Endothelial cell (in vitro differentiated cells): ENCODE data around the gene PPP4R3B. TPM values are rescaled to one million over a fixed set of nuclear protein-coding genes. Genes with fewer than 3 reads are reported as not detected.

Experiments used
- DNase-seq: peaks from one replicate; pipeline ENCODE4 v3.0.0; 2021; ENCODE audit warnings: low spot score
- H3K27ac Mint-ChIP-seq: one replicate; pipeline ENCODE4 v1.8.0; 2021; ENCODE audit warnings: mixed read lengths, inconsistent platforms; ENCODE audit not compliant: unreplicated experiment
- H3K27me3 Mint-ChIP-seq: one replicate; pipeline ENCODE4 v1.8.0; 2021; ENCODE audit warnings: mild to moderate bottlenecking, moderate library complexity, mixed read lengths, inconsistent platforms; ENCODE audit not compliant: unreplicated experiment
- H3K36me3 Mint-ChIP-seq: one replicate; pipeline ENCODE4 v1.8.0; 2021; ENCODE audit warnings: mild to moderate bottlenecking, low read depth, mixed read lengths, inconsistent platforms; ENCODE audit not compliant: unreplicated experiment
- H3K4me1 Mint-ChIP-seq: one replicate; pipeline ENCODE4 v1.8.0; 2021; ENCODE audit warnings: mild to moderate bottlenecking, mixed read lengths, inconsistent platforms; ENCODE audit not compliant: unreplicated experiment
- H3K4me3 Mint-ChIP-seq: one replicate; pipeline ENCODE4 v1.8.0; 2021; ENCODE audit warnings: mild to moderate bottlenecking, mixed read lengths, inconsistent platforms; ENCODE audit not compliant: unreplicated experiment
- H3K9me3 Mint-ChIP-seq: one replicate; pipeline ENCODE4 v1.8.0; 2021; ENCODE audit warnings: mixed read lengths, inconsistent platforms; ENCODE audit not compliant: unreplicated experiment
- long read RNA-seq: library from polyadenylated mRNA; unstranded; transcript quantifications from one replicate; pipeline ENCODE4 v2.0.0, GENCODE V29; 2020; ENCODE audit not compliant: unreplicated experiment
- total RNA-seq: library from RNA; stranded (reverse); fragmentation: NEBNext Ultra II Directional; extraction: Animal tissue kit (Norgen Biotek cat#: 25700); gene quantifications from one replicate; pipeline ENCODE4 v1.2.1, GENCODE V29; 2021; ENCODE audit not compliant: unreplicated experiment
- TF ChIP-seq, protein P1 (sequence below): fragments of 200-600 bp; sonication (generic); IDR thresholded peaks from one replicate; pipeline ENCODE4 v1.5.0; 2021; ENCODE audit warnings: antibody characterized with exemption; ENCODE audit not compliant: unreplicated experiment

The PPP4R3B gene
- 33.0 TPM for total RNA-seq
- long read RNA-seq, partial matches to known transcripts = 4 of 4 reads
- long read RNA-seq, other reads (novel, unspliced or antisense) = 0 of 4 reads

DNA sequence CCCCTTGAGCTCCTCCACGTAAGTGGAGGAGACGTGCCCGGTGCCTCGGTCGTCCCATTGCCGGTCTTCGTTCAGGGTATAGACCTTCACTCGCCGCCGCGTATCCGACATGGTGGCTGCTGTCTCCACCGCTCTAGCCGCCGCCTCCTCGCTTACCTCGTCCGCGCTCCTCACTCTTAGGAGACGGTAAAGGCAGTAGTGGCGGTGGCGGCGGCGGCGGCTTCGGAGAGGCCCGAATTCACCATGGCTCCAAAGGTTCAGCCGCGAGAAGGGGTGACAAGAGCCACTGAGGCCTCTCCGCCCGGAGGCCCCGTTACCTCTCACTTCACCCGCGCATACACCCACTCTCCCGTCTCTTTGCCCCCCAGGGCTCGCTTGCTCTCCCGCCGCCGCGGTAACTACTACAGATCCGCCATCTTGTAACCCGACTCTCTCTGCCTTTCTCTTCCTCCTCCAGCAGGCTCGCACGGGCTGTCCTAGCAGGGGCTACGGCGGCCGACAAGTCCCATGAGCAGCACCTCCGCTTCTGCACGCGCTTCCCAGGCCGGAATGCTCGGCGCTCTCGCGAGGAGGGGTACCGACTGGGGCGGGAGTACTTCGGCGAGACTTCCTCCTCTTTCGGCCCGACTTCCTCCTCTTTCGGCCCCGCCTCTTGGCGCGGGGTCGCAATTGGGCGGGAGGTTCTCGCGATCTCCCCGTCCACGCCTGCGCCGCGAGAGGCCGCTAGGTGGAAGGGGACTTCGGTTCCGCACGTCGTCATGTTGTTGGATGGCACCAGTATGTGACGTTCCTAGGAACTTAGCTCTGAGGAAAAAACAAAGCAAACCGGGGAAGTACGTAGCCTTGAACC is at the start of gene PPP4R3B:
TSS of gene PPP4R3B (minus strand) at position 448 of the 850 bp plus-strand sequence. CDS start at position 111, 337 bp downstream.
- Mint-ChIP-seq H3K4me3 (no peak within 1 kb of the TSS), H3K36me3 (peaks cover 16% of the 10 kb centered on the region), H3K27me3 (peaks cover 6% of the 10 kb centered on the region), H3K9me3 (no peaks in the 10 kb centered on the region), H3K27ac (no peak within 1 kb of the TSS), H3K4me1 (peaks cover 21% of the 10 kb centered on the region)
- peak; percentile 99 for DNase-seq
- TF ChIP-seq, protein P1, sequence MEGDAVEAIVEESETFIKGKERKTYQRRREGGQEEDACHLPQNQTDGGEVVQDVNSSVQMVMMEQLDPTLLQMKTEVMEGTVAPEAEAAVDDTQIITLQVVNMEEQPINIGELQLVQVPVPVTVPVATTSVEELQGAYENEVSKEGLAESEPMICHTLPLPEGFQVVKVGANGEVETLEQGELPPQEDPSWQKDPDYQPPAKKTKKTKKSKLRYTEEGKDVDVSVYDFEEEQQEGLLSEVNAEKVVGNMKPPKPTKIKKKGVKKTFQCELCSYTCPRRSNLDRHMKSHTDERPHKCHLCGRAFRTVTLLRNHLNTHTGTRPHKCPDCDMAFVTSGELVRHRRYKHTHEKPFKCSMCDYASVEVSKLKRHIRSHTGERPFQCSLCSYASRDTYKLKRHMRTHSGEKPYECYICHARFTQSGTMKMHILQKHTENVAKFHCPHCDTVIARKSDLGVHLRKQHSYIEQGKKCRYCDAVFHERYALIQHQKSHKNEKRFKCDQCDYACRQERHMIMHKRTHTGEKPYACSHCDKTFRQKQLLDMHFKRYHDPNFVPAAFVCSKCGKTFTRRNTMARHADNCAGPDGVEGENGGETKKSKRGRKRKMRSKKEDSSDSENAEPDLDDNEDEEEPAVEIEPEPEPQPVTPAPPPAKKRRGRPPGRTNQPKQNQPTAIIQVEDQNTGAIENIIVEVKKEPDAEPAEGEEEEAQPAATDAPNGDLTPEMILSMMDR = peak; percentile 56

- TF ChIP-seq, protein P1 = no peak
- peaks cover 17% of the 10 kb centered on the region for H3K36me3 Mint-ChIP-seq
- no peak overlapping the region for H3K27ac Mint-ChIP-seq
- no peak overlapping the region for H3K4me3 Mint-ChIP-seq
- H3K4me1 Mint-ChIP-seq = no peaks in the 10 kb centered on the region
- no peaks in the 10 kb centered on the region for H3K27me3 Mint-ChIP-seq
- H3K9me3 Mint-ChIP-seq = no peaks in the 10 kb centered on the region
- no peak for DNase-seq
These were observed 35.8 kb upstream of the PPP4R3B start for GRCh38 chr2:55653255-55653654.

DNA sequence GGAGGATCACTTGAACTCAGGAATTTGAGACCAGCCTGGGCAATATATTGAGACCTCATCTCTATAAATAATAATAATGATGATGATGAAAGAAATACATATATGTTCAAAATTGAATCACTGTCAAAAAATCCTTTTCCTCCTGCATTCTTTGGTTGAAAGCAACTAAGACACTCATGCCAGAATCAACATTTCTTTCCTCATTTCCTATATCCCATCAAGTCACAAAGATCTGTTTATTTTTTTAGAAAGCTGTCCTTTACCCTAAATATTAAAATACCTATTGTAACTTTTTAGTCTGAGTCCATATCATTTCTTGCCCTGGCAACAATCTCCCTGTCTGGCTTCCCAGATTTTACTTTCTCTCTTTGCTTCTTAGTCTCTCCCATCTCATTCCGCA is 31.8 kb upstream of the PPP4R3B start:
- no peaks in the 10 kb centered on the region for H3K27me3 Mint-ChIP-seq
- no peak for DNase-seq
- H3K9me3 Mint-ChIP-seq = no peaks in the 10 kb centered on the region
- H3K36me3 Mint-ChIP-seq = peaks cover 10% of the 10 kb centered on the region
- TF ChIP-seq, protein P1 = no peak
- no peaks in the 10 kb centered on the region for H3K4me1 Mint-ChIP-seq
- no peak overlapping the region for H3K27ac Mint-ChIP-seq
- H3K4me3 Mint-ChIP-seq = no peak overlapping the region

DNA sequence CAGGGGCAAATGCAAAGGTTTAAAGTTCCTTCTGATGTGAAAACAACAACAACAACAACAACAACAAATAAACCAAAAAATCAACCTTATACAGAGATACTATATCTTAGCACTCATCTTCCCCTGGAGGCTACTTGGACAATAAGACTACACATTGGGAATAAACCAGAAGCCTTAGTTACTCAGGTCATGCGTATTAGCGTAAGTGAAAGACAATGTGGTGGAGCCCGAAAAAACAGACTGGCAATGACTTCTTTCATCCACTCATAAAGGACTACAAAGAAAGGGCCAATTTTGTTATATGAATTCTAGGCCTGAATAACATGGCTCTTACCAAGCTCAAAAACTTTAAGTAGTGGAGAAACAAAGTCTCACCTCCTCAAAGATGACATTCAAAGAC is 19.4 kb upstream of the PPP4R3B start:
- Mint-ChIP-seq H3K27me3 (peaks cover 2% of the 10 kb centered on the region), H3K4me3 (no peak overlapping the region), H3K4me1 (no peaks in the 10 kb centered on the region), H3K9me3 (no peaks in the 10 kb centered on the region), H3K27ac (no peak overlapping the region), H3K36me3 (peaks cover 4% of the 10 kb centered on the region)
- TF ChIP-seq, protein P1 = no peak
- no peak for DNase-seq

DNA sequence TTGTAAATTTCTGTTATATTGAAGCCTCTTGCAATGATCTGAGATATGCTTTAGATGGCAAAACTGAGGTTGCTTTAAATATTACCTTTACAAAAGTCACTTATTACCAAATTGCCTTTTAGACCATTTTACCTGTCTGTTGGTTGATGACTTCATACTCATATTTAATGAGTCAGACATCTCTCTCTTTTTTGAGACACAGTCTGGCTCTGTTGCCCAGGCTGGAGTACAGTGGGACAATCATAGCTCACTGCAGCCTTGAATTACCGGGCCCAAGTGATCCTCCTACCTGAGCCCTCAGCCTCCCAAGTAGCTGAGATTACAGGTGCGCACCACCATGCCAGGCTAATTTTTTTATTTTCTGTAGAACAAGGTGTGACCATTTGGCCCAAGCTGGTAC is 11.5 kb upstream of the PPP4R3B start:
- peaks cover 4% of the 10 kb centered on the region for H3K27me3 Mint-ChIP-seq
- H3K36me3 Mint-ChIP-seq = peaks cover 5% of the 10 kb centered on the region
- no peaks in the 10 kb centered on the region for H3K9me3 Mint-ChIP-seq
- peaks cover 3% of the 10 kb centered on the region for H3K4me1 Mint-ChIP-seq
- no peak overlapping the region for H3K4me3 Mint-ChIP-seq
- no peak for DNase-seq
- H3K27ac Mint-ChIP-seq = no peak overlapping the region
- TF ChIP-seq, protein P1 = no peak
